GM12872 (cell line): ENCODE results near the gene FAM240A.

ENCODE experiments used
- TF ChIP-seq, protein P1 (sequence below): IDR thresholded peaks from 3 replicates; pipeline ENCODE4 v1.5.1; 2011; ENCODE audit warnings: low read depth, mild to moderate bottlenecking, low read length, moderate library complexity; ENCODE audit not compliant: insufficient read depth

FAM240A gene

DNA sequence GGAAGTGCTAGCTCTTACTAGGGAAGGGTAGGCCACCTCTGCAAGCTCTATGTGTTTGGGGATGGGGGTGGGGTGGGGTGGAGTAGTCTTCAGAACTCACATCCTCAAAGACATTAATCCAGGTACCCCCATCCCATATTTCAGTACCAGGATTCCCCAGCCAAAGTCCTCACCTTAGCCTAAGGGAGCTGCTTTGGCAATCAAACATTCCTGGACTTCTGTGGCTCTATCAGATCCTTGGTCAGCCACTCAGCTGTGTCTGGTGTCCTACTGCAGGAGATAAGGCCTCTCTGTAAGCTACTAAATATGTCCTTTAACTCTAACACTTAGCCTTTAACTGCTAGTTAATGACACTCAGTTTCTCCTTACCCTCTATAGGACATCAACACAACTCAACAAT lies 26.9 kb downstream of the FAM240A start:
- TF ChIP-seq, protein P1, sequence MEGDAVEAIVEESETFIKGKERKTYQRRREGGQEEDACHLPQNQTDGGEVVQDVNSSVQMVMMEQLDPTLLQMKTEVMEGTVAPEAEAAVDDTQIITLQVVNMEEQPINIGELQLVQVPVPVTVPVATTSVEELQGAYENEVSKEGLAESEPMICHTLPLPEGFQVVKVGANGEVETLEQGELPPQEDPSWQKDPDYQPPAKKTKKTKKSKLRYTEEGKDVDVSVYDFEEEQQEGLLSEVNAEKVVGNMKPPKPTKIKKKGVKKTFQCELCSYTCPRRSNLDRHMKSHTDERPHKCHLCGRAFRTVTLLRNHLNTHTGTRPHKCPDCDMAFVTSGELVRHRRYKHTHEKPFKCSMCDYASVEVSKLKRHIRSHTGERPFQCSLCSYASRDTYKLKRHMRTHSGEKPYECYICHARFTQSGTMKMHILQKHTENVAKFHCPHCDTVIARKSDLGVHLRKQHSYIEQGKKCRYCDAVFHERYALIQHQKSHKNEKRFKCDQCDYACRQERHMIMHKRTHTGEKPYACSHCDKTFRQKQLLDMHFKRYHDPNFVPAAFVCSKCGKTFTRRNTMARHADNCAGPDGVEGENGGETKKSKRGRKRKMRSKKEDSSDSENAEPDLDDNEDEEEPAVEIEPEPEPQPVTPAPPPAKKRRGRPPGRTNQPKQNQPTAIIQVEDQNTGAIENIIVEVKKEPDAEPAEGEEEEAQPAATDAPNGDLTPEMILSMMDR: no peak

DNA sequence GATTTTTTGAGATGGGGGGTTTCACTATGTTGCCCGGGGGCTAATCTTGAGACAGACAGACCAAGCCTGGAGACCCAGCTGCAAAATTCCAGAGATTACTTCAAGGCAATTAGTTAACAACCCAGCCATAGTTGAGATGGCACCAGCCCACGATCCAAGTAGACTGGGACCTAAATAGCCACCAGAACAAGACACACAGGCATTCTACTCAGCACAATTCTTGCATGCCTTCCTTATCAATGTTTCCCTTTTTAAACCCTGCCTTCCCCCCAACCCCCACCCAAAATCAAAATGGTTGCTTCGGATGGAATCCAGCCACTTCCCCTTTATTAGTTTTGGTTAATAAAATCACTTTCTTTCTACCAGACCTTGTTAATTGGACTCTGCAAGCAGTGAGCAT lies 28.6 kb downstream of the FAM240A start:
- TF ChIP-seq, protein P1: no peak

DNA sequence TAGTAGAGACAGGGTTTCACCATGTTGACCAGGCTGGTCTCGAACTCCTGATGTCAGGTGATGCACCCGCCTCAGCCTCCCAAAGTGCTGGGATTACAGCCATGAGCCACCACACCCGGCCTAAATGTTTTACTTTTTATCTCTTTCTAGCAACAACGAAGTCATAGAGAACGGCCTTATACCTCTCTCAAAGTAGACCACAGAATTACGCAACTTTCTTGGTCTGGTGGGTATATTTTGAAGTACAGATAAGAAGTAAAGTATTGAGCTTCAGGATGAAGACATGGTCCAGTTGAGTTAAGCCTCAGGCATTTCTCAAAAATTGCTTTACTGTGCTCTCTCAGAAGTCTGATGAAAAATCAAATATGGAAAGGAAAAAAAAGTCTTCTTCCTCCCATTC lies 30.6 kb downstream of the FAM240A start:
- TF ChIP-seq, protein P1: no peak

DNA sequence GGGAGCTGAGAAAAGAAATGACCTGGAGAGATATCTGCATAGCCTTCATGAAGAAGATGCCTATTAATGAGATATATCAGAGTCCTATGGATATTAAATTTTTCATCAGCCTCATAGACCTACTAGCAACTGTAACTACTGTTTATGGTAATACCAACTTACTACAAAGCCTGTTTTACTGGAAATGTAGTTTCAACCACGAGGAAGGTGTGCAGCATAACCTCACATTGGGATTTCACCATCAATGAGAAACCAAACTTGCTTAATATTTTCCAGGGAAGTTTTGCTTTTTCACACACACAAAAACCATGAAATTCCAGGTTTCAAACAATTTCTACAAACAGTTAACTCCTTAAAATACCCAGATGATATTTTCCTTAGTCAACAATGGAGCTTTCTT lies 31.4 kb downstream of the FAM240A start:
- TF ChIP-seq, protein P1: no peak

DNA sequence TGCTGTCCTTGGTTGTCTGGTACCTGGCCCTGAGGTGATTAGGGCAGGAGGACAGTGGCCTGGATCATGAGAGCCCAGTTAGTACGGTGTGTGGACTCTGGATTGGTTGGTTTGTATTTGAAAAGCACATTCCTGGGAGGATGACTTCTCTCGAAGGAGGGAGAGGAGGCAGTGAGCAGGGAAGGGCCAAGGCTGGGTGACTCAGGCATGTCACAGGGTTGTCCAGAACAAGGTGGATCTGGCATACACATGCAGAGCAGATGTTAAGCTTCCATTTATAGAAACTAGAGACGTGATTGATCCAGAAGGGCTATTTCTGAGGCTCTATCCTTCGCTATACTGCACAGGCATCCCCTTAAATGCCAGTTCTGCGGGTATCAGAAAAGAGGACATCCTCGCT lies 34.4 kb downstream of the FAM240A start:
- TF ChIP-seq, protein P1: no peak

DNA sequence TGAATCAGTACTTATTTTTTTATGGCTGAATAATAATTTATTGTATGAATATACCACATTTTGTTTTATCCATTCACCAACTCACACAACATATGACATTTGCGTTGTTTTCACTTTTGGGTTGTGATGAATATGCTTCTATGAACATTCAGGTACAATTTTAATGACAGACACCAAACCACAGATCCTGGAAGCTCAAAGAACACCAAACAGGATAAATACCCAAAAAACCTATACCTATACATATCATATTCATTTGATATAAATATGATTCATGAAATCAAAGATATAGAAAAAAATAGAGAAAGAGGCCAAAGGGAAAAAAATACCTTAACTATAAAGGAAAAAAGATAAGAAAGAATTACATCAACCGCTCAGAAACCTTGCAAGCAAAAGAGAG lies 35.8 kb downstream of the FAM240A start:
- TF ChIP-seq, protein P1: no peak

DNA sequence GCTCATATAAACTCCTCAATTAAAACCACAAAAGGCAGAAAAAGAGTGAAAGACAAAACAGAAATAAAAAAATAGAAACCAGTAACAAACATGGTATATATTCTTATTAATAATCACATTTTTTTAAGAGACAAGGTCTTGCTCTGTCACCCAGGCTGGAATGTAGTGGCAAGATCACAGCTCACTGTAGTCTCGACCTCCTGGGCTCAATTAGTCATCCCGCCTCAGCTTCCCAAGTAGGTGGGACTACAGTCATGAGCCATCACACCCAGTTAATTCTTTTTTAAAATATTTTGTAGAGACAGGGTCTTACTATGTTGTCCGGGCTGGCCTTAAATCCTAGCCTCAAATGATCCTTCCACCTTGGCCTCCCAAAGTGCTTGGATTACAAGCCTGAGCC lies 37.1 kb downstream of the FAM240A start:
- TF ChIP-seq, protein P1: no peak

DNA sequence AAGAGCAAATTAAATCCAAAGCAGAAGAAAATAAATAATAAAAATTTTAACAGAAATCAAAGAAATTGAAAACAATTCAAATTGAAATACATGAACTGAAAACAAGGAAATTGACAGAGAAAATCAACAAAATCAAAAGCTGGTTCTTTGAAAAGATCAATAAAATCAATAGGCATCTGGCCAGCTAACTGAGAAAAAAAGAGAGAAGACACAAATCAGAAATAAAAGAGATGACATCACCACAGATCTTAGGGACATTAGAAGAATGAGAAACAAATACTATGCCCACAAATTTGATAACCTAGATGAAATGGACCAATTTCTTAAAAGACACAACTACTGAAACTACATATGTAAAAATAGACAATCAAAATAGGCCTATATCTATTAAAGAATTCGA lies 38.8 kb downstream of the FAM240A start:
- TF ChIP-seq, protein P1: no peak
